HG03066 (cell line): Measurements from ENCODE around the gene USF3.
A peak's percentile ranks its signal among the peaks of the same experiment; 100 is the strongest.

Experiments
- ATAC-seq: cut with Tn5 transposase; IDR thresholded peaks from one replicate; pipeline ENCODE4 v1.9.1; 2021; ENCODE audit warnings: low read depth; ENCODE audit not compliant: unreplicated experiment

The USF3 gene

DNA sequence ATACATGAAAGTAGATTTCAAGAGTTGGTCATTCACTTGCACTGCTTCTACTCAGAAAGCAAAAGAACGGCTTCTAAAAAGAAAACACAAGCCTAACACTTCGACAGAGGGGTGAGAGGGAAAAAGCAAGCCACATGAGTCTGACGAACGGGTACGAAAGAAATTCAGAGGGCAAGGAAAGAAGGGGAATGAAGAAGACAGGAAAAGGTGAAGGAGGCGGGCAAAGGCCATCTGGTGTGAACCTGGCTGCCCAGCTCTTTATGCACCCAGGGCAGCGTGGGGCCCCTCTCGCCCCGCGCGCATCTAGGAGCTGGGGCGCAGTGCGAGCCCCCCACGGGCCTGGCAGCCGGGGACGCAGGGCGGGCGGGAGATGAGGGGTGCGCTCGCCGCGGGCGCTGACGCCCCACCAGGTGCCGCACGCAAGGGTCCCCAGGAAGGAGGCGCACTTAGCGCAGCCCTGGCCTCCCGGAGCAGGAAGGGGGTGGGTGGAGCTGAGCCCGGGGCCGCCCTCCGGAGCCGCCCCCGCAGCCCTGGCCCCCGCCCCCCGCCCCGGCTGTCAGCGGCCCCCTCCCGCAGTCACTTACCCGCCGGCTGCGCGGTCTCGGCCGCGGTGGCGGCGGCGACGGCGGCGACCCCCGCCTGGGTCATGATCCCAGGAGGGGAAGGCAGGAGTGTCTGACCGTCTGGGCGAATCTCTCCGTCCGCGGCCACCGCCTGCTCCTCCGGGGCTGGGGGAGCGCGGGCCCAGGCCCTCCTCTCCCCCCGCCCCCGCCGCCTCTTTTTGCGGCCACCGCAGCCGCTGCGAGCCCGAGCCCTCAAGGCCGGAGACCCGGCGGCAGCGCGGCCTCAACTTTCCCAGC, at the start of gene USF3:
Gene USF3, minus strand, starts transcription at position 857 of the 860 bp plus-strand sequence. CDS start 21,764 bp downstream, outside the sequence.
- ATAC-seq: peak; percentile 59

DNA sequence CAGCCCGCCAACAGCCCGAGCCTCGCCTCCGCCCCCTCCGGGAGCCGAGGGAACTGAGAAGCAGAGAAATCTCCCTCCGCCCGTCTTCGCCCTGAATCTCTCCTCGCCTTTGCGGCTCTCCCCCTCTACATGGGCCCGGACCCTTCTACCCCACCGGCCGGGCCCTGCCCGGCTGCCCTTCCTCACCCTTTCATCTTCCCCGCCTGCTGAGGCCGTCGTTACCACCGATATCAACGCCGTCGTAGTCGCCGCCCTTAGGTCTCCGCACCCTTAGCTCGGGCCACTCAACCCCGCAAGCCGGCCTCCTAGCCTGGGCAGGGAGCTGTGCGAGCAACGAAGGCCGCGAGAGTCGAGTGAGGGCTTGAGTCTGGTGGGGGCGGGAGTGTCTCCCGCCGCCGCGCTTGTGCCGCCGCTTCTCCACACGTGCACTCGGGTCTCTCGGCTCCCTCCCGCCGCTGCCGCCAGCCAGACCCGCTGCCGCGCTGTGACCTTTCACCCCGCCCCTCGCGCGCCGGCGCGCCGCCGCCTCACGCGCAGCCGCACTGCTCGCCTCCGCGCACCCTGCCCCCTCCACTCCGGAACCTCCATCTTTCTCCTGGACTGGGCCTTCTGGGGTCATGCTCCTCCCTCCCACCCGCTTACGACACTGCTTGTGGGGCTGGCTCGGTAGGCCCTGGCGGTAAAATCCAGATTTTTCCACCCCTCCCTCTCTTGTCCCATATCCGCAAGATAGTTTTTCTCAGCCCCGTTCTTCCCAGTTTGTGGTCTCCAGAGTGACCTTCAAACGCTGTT, 49.5 kb upstream of the USF3 start, which contains the start of gene NAA50:
Gene NAA50, minus strand, starts transcription at position 494 of the 792 bp plus-strand sequence. Its CDS starts 300 bp downstream, at position 194.
- ATAC-seq: peak; percentile 44

GRCh38 chr3:113744941-113745755, 48.7 kb upstream of the USF3 start:
- ATAC-seq: peak; percentile 58

- ATAC-seq: no peak
Measured at GRCh38 chr3:113743006-113743630, 46.7 kb upstream of the USF3 start.

DNA sequence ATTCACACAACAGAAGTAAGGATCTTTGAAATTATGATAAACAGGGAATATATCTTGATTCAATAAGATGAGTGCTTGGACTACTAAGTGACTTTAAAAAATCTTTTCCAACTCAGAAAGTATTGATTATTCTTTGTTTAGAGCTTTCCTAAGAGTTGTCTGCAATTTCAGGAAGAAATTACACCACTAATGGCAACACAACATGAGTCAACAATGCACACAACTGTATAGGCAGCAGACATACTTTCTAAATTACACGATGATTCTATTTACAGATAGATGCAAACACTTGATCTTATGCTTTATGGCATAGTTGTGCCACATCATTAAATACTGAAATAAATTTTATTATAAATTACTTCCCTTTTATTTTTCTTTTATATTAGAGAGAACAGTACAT, 45.2 kb upstream of the USF3 start:
- no peak for ATAC-seq

DNA sequence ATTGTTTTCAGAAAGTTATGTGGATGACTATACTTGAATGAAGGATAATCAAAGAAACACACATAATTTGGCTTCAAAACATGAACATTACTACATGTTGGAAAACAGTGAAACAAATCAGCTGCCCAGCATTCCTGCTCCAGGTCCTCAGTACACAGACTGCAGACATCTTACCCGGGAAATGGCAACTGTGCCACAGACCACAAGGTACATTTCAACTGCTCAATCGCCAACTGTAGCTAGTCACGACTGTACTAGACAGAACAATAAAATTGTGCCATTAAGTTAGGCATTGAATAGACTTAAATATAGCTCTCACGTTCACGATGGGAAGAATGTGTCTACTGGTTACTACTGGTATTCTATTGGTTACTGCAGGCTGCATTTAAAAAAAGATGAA, 44.6 kb upstream of the USF3 start:
- no peak for ATAC-seq

GRCh38 chr3:113736548-113737089, 40.2 kb upstream of the USF3 start:
- ATAC-seq: peak; percentile 71

- no peak for ATAC-seq
Measured at GRCh38 chr3:113731694-113732093, 35.3 kb upstream of the USF3 start.

DNA sequence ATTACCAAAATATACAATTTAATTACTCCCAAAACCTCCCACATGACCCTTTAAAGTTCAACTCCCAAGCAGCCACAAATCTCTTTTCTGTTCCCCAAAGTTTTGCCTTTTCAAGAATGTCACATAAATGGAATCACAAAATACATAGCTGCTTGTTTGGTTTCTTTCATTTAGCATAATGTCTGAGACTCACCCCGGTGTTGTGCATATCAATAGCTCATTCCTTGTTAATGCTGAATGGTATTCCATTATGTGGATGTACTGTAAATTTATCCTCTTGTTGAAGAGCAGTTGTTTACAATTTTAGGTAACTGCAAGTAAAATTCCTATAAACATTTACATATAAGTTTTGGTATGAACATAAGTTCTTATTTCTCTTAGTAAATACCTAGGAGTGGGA, 34.1 kb upstream of the USF3 start:
- no peak for ATAC-seq

DNA sequence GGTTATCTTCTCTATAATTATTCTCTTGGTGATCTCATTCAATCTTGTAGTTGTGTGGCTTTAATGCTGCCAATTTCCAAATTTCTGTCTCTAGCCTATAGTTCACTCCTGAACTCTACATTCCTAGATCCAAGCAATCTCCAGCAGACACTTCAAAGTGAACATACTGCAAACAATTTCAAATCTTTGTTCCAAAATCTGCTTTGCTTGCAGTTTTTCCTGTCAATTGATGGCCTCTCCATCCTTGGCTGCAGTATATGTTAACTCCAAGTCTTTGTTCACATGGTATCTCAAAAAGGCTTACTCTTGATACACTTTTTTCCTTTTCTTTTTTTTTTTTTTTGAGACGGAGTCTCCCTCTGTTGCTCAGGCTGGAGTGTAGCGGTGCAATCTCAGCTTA, 32.2 kb upstream of the USF3 start:
- ATAC-seq: no peak

- ATAC-seq: no peak
Measured at GRCh38 chr3:113721636-113722035, 25.2 kb upstream of the USF3 start.

DNA sequence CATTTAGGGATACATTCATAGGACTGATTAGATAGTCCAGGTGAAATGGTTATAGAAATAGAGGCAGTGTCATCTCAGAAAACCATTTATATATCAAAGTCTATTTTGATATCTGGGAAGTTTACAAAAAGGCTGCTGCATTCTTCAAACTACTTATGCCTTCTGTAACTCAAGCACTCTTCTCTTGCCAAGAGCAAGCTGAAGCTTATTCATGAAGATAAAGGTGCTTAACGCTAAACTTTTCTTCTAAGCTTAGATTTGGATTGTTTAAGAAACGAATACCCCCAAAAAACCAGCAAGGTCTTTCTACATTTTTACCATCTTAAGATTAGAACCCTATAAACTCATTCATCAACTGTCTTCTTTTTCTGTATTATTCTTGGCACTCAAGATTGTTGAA, 23.3 kb upstream of the USF3 start:
- ATAC-seq: no peak

DNA sequence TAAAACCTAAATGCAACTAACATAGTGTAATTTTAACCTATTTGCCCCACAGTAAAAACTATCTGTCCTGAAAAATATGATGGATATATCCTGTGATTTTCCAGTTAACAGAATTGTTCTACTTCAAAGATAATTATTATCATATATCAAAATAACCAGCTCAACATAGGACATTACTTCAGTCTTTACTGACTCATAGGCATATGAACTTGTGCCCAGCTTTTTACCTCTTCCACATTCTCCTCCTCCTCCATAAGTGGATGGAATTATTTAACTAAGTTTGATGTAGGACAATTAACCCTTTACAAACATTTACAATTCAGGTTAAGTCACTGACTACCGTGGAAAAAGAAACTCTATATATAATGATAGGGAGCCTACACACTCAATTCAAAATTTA, 22.9 kb upstream of the USF3 start:
- no peak for ATAC-seq

DNA sequence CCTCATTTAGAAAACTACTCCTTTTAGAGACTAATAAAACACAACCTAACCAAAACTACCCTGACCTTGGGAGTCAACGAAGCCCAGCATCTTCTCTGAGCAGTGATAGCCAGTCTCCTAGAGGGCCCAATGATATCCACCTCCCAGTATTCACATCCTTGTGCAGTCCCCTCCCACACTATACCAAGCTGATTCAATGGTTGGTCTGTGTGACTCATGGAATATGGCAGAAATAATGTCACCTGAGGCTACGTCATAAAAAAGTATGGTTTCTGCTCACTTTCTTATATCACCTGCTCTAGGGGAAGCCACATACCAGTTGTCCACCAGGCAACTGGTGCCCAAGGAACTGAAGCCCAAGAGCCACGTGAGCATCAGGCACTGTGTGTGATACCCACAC, 21.4 kb upstream of the USF3 start:
- ATAC-seq: no peak

DNA sequence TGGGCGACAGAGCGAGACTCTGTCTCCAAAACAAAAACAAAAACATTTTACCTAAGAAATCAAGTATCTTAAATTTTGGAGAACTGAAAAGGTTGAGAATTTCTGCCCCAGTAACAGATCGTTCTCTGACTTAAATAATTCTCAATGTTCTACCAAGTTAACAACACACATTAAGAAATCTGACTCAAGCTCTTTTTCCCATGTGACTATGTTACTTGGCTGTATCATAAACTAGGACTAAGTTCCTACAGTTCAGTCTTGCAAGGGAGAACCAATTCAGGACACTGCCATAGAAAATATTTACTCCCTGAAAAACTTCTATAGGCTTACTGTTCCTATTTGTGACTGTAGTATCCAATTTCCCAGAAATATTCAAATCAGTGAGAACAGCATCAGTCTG, 20.9 kb upstream of the USF3 start:
- ATAC-seq: no peak

DNA sequence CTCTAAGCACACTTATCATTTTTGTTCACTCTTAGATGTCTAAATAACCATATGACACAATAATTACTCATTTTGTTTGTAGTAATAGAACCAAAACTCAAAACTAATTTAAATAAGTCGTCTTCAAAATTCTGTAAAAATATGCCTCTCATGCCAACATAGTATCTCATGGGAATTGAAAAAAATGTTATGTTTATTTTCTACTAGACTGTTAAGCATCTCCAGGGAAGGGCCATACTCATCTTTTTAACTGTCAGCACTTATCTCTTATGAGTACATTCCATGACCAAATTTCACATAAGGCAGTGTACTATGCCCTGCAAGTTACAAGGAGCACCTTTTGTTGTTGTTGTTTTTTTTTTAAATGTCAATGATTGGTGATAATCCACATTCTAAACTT, 18.3 kb upstream of the USF3 start:
- ATAC-seq: no peak

- no peak for ATAC-seq
Measured at GRCh38 chr3:113712129-113712528, 15.7 kb upstream of the USF3 start.

GRCh38 chr3:113707835-113708234, 11.4 kb upstream of the USF3 start:
- ATAC-seq: no peak

GRCh38 chr3:113698956-113699355, 2.5 kb upstream of the USF3 start:
- no peak for ATAC-seq

GRCh38 chr3:113698213-113698742, 1.8 kb upstream of the USF3 start:
- ATAC-seq: no peak
